Measurements from ENCODE around the gene SYT2.
"Not testable (repeated sequence)": the region's sequence is repeated elsewhere in the genome, so short reads cannot be mapped to it uniquely, and the experiment has no call there.

SYT2 gene

GRCh38 chr1:202642619-202643291 lies 67.5 kb downstream of the SYT2 start:
- no peak for DNase-seq (ENCODE audit: low spot score)

- no peak for DNase-seq (ENCODE audit: low spot score)
Observed at GRCh38 chr1:202642212-202642611, 68.0 kb downstream of the SYT2 start.

GRCh38 chr1:202639500-202639899 lies 70.8 kb downstream of the SYT2 start:
- DNase-seq (ENCODE audit: low spot score), result no peak

- not testable (repeated sequence) for DNase-seq (ENCODE audit: low spot score)
Observed at GRCh38 chr1:202638701-202639305, 71.5 kb downstream of the SYT2 start.

GRCh38 chr1:202638019-202638700 lies 72.1 kb downstream of the SYT2 start:
- DNase-seq (ENCODE audit: low spot score), result no peak

GRCh38 chr1:202637321-202638018 lies 72.8 kb downstream of the SYT2 start:
- DNase-seq (ENCODE audit: low spot score), result not testable (repeated sequence)

GRCh38 chr1:202636171-202636570 lies 74.1 kb downstream of the SYT2 start:
- not testable (repeated sequence) for DNase-seq (ENCODE audit: low spot score)

- no peak for DNase-seq (ENCODE audit: low spot score)
Observed at GRCh38 chr1:202632241-202632640, 78.0 kb downstream of the SYT2 start.

GRCh38 chr1:202631076-202631923 lies 79.0 kb downstream of the SYT2 start:
- no peak for DNase-seq (ENCODE audit: low spot score)

- DNase-seq (ENCODE audit: low spot score), result no peak
Observed at GRCh38 chr1:202630541-202630940, 79.7 kb downstream of the SYT2 start.

- DNase-seq (ENCODE audit: low spot score), result not testable (repeated sequence)
Observed at GRCh38 chr1:202630096-202630495, 80.2 kb downstream of the SYT2 start.

- DNase-seq (ENCODE audit: low spot score), result not testable (repeated sequence)
Observed at GRCh38 chr1:202629257-202629811, 80.9 kb downstream of the SYT2 start.

GRCh38 chr1:202628646-202629215 lies 81.5 kb downstream of the SYT2 start:
- no peak for DNase-seq (ENCODE audit: low spot score)

GRCh38 chr1:202627841-202628565 lies 82.3 kb downstream of the SYT2 start:
- DNase-seq (ENCODE audit: low spot score), result no peak

GRCh38 chr1:202627036-202627435 lies 83.2 kb downstream of the SYT2 start:
- not testable (repeated sequence) for DNase-seq (ENCODE audit: low spot score)

- peak; percentile 69 for DNase-seq (ENCODE audit: low spot score)
Observed at GRCh38 chr1:202625416-202626360, 84.6 kb downstream of the SYT2 start.

- DNase-seq (ENCODE audit: low spot score), result no peak
Observed at GRCh38 chr1:202624781-202625108, 85.5 kb downstream of the SYT2 start.

GRCh38 chr1:202624088-202624780 lies 86.0 kb downstream of the SYT2 start:
- DNase-seq (ENCODE audit: low spot score), result no peak

- not testable (repeated sequence) for DNase-seq (ENCODE audit: low spot score)
Observed at GRCh38 chr1:202623476-202623875, 86.8 kb downstream of the SYT2 start.
